ENCODE measurements around the gene PTOV1. TPM values are rescaled to one million over a fixed set of nuclear protein-coding genes. Genes with fewer than 3 reads are reported as not detected.
A peak's percentile ranks its signal among the peaks of the same experiment; 100 is the strongest.

The PTOV1 gene
- total and polyA plus RNA-seq, 2 donors (not counting 1 experiment from before 2014, with no cell fraction given): 144 to 230 TPM

GRCh38 chr19:49807904-49808675, 42.9 kb upstream of the PTOV1 start:
- TF ChIP-seq EZH2 (IDR thresholded peaks at IDR 0.05; ENCODE audit: borderline replicate concordance, insufficient read depth, low read depth, low read length, poor library complexity, severe bottlenecking) (no peak), CTCF (IDR thresholded peaks at IDR 0.05) (no peak)
- ATAC-seq (ENCODE audit: low read depth) (no peak), DNase-seq (peak; percentile 36)
- Histone ChIP-seq H3K79me2 (ENCODE audit: control insufficient read depth, insufficient read depth, low read length) (peaks cover 3% of the 10 kb centered on the region), H3K27ac (ENCODE audit: low read length in 2 of 2) (peak overlapping the region; percentile 64 to 68), H3K36me3 (replicated peaks in 1 of 2; ENCODE audit: control extremely low read depth in 1 of 2, control insufficient read depth in 1 of 2, extremely low read depth in 1 of 2, insufficient read depth in 2 of 2, low read length in 1 of 2) (peaks cover 0 to 14% of the 10 kb centered on the region in 2 experiments), H3K4me3 (ENCODE audit: control extremely low read depth in 1 of 5, extremely low read depth in 1 of 5, insufficient read depth in 1 of 5, low read depth in 2 of 5, low read length in 4 of 5) (peak overlapping the region in 3 of 5 experiments; percentile 76 to 80 (median 79)), H2AFZ (ENCODE audit: insufficient read depth, low read depth, low read length, poor library complexity, severe bottlenecking) (peak overlapping the region; percentile 85), H3K9me3 (ENCODE audit: control extremely low read depth in 1 of 3, control insufficient read depth in 2 of 3, insufficient read depth in 1 of 3, low read length in 2 of 3) (no peaks in the 10 kb centered on the region), H3K27me3 (replicated peaks in 1 of 4; ENCODE audit: control extremely low read depth in 1 of 4, control insufficient read depth in 3 of 4, insufficient read depth in 4 of 4, low read length in 3 of 4) (no peaks in the 10 kb centered on the region), H3K4me2 (replicated peaks; ENCODE audit: low read depth, low read length, poor library complexity, severe bottlenecking) (peak overlapping the region; percentile 80), H3K4me1 (ENCODE audit: control insufficient read depth in 2 of 2, insufficient read depth in 2 of 2, low read length in 2 of 2) (peaks cover 30 to 46% of the 10 kb centered on the region in 2 donors), H3K9ac (ENCODE audit: low read length) (peak overlapping the region; percentile 83), H4K20me1 (ENCODE audit: control insufficient read depth, insufficient read depth, low read length, poor library complexity, severe bottlenecking) (no peaks in the 10 kb centered on the region)
- Mint-ChIP-seq H3K27ac (peak overlapping the region; percentile 95), H3K27me3 (no peaks in the 10 kb centered on the region), H3K9me3 (ENCODE audit: insufficient read depth) (no peaks in the 10 kb centered on the region), H3K4me1 (peaks cover 44% of the 10 kb centered on the region), H3K4me3 (peak overlapping the region; percentile 96)
- CTCF ChIA-PET: interaction anchor here (0.7 to 1.1 kb wide), 3 partner anchors 36 to 90 kb away, joined by 3 to 4 read pairs (median 3); partner anchors contain the start of gene PTOV1
- intact Hi-C loops (cut with micrococcal nuclease): loop anchor here (1.0 to 5.0 kb wide), 3 partner anchors 9 to 681 kb away; no protein-coding TSS in a partner anchor
- POLR2A ChIA-PET: interaction anchor here (0.6 to 1.6 kb wide), 8 partner anchors 21 to 273 kb away, joined by 3 to 8 read pairs (median 4); partner anchors contain the start of genes AKT1S1, ATF5, NUP62 and TBC1D17
- 100% methylated on average over 1 of the region's 20 CpGs for WGBS (ENCODE audit: insufficient coverage)
